NOMO-1 treated with DMSO at 0.1 percent for 48 hours (cell line): ENCODE results near the gene MTREX.
"Not testable (repeated sequence)": the region's sequence is repeated elsewhere in the genome, so short reads cannot be mapped to it uniquely, and the experiment has no call there.

ENCODE experiments used
- DNase-seq: peaks from one replicate; lab custom pipeline; 2025; ENCODE audit not compliant: unreplicated experiment; lab: John Stamatoyannopoulos, UW

MTREX gene

GRCh38 chr5:55307383-55308253 lies at the start of gene MTREX, which contains the start of gene DHX29:
Gene MTREX (plus strand): TSS chr5:55307989. CDS start chr5:55308014, 25 bp downstream.
Gene DHX29 (minus strand): TSS chr5:55307694. CDS start chr5:55307573, 121 bp downstream.
- DNase-seq = peak; percentile 87

DNA sequence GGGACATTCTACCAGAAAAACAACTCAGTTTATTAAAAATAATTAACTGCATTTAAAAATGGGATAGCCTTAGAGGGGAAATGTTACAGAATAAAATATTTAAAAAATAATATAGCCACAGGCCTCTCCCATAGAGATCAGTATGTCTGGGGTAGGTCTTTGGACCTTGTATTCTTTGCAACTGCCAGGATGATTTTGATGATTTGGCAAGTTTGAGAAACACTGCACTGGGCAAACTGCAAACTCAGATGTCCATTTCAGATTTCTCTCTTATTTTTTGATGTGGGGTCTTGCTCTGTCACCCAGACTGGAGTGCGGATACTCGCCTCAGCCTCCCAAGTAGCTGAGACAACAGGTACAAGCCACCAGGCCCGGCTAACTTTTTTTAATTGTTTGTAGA lies 49.5 kb upstream of the MTREX start:
- no peak for DNase-seq

DNA sequence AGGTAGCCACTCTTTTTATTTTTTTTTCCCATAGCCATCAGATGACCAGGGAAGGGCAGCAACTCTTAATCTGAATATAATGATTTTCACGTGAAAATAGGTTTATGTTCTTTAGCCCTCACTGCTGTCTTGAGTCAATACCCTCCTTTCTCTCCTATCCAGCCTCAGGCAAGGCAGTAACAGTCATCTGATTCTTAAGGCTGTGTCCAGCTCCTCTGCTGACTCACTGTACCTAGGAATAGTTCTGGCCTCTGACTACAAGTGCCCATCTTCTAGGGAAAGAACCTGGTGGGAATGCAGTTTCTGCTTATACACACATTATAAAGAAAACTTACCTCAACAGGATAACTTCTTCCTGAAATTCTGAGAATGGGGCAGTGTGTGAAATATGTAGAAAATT lies 31.0 kb upstream of the MTREX start:
- DNase-seq = no peak

DNA sequence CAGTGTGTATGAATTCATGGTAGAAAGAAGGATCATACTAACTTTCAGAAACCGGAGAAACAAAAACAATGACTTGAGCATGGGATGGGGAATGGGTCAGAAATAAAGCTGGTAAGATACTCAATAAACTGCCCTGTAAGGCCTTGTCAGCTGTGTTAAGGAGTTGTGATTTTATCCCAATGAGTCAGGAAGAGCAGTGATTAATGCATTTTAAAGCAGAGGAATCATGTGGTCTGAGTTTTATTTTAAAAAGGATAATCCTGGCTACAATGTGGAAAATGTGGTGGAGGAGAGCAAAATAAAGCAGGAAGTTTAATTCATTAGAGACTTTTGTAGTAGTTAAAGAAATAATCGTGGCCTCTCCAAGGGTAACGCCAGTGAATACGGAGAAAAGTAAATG lies 29.0 kb upstream of the MTREX start:
- no peak for DNase-seq

- no peak for DNase-seq
Measured at GRCh38 chr5:55286411-55286933, 21.3 kb upstream of the MTREX start.

DNA sequence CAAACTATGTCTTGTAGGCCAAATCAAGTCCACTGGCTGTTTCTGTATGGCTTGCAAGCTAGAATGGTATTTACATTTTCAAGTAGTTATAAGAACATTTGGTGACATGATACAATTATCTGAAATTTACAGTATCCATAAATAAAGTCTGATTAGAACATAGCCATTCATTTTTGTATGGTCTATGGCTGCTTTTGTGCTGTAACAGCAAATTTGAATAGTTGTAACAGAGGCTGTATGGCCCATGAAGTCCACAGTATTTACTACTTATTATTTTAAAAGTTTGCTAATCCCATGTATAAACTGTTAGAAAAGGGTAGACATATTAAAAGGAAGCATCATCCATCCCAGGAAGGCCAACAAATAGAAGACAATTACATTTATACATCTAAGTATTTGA lies 18.0 kb upstream of the MTREX start:
- no peak for DNase-seq

DNA sequence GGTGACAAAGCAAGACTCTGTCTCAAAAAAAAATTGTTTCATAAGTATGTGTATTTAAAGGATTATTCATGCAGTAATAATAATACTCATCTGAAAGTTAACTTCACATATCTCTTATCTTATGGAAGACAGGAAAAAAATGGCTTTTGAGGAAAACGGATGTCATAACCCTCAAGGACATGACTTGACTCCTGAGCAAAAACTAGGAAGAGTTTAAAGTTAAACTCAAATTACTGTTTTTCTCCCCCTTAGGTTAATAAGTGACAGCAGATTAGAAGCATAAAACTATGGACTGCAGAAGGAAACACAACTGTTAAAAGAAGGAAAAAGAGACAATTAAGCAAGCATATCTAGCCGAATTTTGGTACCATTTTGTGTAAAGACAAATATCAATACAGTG lies 16.8 kb upstream of the MTREX start:
- no peak for DNase-seq

DNA sequence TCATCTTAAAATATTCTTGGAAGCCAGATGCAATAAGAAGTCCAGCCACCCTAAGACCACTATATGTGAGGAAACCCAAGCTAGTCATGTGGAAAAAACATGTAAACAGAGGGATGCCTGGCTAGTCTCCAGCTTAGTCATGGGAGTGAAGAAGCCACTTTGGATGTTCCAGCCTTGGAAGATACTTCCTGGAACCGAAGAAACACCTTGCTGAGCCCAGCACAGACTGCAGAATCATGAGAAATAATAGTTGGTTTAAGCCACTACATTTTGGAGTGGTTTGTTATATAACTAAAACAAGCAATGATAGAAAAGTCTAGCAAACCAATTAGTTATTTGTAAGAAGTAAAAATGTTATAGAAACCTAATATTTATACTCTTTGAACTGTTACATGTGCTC lies 12.9 kb upstream of the MTREX start:
- DNase-seq = no peak

DNA sequence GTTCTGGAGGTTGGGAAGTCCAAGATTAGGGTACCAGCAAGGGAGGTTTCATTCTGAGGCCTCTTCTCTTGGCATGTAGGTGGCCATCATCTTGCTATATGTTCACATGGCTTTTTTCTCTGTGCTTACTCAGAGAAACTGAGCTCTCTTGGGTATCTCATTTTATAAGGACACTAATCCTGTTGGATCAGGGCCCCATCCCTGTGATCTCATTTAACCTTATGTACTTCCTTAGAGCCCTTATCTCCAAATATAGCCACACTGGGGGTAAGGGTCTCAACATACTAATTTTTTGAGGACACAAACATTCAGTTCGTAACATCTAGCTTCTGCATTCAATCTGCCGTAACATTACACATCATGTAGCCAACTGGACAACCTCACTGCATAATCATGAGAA lies 6.9 kb upstream of the MTREX start:
- DNase-seq = no peak

DNA sequence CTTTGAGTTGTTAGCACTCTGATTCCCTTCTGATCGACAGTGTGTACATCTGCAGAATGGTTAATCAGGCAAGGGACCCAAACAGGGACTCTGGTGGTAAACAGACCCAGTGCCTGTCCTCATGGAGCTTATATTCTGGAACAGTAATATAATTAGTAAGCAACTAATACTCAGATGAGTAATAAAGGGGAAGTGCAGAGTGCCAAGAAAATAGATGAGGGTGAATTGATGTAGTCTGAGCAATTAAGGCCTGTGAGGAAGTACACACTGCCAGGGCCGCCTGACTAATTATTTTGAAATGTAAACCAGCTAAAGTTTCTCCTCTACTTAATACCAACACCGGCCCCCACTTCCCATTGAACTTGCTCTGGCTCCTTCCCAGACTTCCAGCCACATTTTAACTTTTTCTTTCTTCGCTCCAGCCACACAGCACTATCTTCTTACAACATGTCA lies 4.5 kb upstream of the MTREX start:
- peak; percentile 82 for DNase-seq

GRCh38 chr5:55304584-55304983 lies 3.2 kb upstream of the MTREX start:
- no peak for DNase-seq

DNA sequence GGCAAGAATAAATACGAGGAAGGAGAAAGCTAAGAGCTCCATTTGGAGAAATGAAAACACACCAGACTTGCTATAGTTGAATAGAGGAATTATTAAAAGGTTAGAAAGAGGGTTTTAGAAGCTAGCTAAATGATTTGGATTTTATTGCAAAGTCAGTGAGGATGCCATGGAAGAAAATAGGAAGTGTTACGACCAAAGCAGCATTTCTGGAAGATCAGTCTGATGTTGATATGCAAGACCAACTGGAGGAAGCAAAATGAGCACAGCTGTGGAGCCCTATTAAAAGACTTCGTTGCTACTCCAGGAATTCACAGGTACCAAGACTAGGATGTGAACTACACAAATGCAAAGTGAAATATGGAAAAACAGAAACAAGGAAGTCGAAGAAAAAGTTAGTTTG lies 2.4 kb upstream of the MTREX start:
- DNase-seq = no peak

GRCh38 chr5:55306641-55307382 lies 977 bp upstream of the MTREX start:
- DNase-seq = no peak

DNA sequence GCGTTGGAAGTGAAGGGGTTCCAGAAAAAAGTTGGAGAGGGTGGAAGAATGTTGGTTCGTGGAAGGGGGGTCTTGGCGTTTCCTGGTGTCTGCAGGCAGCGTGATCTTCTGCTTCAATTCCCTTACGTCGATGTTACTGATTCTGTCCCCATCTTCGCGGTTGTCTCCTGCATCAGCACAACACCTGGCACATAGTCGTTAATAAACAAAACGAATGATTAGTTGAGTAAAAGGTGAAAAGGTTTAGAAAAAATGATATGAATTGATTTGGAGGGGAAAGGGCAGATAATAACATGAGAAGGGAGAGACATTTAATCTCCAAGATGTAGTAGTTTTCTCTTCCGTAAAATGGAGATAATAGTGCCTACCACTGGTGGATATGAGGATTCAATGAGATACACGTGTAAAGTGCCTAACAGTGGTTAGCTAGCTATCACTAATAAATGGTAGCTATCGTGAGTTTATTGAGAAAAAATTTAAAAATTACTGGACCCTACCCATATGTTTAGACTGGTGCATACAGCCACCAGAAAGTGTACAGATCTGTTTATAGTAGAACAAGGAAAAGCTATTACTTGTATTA lies 556 bp downstream of the MTREX start:
- peak; percentile 45 for DNase-seq

DNA sequence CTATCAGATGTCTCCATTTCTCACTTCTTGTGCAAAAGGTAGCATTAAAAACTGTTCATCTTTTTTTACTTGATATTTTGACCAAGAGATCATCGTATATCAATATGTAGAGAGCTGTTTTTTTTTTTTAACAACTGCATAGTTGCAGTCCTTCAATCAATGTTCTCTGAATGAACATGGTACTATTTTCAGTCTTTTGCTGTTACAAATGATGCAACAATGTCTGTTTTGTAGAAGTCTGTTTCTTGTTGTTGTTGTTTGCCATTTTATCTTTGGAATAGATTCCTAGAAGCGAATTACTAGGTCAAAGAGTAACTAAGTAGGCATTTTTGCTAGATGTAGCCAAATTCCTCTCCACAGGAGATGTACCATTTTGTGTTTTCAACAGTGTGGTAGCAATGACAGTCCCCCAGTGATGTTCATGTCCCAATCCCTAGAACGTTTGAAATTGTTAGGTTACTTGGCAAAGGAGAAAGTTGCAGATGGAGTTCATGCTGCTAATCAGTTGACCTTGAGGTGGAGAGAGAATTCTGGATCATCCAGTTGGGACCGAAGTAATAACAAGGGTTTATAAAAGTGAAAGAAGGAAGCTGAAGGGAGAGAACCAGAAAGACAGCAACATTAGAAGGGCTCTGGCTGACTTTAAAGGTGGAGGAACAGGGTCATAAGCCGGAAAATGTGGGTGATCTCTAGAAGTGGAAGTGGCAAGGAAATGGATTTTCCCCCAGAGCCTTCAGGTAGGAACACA lies 6.3 kb downstream of the MTREX start:
- no peak for DNase-seq

DNA sequence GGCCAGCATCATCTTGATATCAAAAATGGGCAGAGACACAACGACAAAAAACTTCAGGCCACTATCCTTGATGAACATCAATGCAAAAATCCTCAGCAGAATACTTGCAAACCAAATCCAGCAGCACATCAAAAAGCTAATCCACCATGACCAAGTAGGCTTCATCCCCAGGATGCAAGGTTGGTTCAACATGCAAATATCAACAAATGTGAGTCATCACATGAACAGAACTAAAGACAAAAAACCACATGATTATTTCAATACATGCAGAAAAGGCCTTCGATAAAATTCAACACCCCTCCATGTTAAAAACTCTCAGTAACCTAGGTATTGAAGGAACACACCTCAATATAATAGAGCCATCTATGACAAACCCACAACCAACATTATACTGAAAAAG lies 8.5 kb downstream of the MTREX start:
- no peak for DNase-seq

DNA sequence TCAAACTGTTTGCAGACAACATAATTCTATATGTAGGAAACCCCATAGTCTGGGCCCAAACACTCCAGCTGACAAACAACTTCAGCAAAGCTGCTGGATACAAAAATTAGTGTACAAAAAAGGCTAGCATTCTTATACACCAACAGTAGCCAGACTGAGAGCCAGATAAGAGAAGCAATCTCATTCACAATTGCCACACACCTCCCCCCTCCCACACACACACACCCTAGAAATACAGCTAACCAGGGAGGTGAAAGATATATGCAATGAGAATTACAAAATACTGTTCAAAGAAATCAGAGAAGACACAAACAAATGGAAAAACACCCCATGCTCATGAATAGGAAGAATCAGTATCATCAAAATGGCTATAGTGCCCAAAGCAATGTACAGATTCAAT lies 9.0 kb downstream of the MTREX start:
- DNase-seq = no peak

GRCh38 chr5:55318237-55318636 lies 10.4 kb downstream of the MTREX start:
- DNase-seq = not testable (repeated sequence)

DNA sequence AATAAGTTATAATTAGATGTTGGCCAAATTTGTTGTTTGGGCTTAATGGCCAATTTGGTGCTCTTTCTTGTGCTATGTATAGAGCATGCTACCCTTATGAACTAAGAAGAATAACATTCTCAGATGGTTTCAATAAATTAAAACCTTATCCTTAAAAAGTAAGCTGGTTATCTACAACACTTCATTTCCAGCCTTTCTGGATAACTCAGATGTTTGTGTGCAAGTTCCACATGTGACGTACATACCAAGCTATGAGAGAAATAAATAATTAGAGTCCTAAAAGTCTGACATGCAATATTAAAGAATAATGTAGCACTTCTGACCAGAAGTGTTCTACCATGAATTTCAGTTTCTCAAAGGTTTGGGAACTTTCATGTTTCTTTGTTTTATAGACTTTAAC lies 11.7 kb downstream of the MTREX start:
- no peak for DNase-seq

DNA sequence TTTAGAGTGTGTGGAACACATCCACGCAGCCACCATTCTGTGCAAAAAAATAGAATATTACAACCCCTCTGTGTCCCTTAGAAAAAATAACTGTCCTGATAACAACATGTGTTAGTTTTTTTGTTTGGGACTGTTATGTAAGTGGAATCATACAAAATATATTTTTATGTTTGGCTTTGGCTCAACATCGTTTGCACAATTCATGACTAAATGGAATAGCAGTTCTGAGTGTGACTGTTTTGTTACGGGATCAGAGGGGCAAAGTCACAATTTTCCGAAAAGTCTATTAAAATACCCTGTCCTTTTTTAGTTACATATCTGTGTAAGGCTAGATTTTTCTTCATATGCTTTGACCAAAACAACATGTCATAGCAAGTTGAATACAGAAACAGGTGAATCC lies 12.8 kb downstream of the MTREX start:
- DNase-seq = no peak

DNA sequence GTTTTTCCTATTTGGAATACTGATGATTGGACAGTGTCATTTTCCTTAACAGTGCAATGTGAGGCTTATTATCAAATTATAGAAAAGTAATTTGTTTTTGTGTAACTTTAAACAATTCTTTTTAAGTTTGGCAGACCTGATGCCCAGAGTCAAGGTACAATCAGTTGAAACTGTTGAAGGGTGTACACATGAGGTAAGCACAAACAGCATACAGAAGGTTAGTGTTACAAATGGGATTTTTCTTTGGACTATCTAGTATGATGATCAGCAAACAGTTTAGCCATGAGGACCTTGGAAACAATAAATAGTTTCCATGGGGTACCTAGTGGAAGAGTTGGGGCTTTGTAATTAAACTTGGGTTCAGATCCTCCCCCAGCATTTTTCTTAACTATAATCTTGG lies 16.2 kb downstream of the MTREX start:
- DNase-seq = no peak
